ENCODE measurements around the gene NAA80.
"Not testable (repeated sequence)": the region's sequence is repeated elsewhere in the genome, so short reads cannot be mapped to it uniquely, and the experiment has no call there.

The NAA80 gene

GRCh38 chr3:50288387-50289007 is 10.7 kb downstream of the NAA80 start:
- DNase-seq: no peak

DNA sequence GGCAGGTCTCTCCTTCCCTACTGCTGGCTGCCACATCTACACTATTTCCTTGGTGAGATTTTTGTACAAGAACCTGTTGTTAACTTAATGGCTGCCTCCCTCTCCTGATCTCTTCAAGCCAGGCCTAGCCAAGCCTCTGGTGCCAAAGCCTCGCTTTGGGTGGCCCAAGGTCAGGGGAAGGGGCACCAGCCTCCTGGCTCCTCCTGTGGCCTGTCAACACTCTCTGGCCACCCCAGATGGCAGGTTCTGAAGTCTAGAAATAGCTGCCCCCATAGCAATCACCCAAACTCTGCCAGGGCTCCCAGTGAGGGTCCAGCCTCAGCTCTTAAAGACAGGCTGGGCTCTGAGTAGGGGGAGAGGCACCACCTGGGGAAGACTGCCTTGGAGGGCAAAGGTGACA is 11.9 kb downstream of the NAA80 start:
- DNase-seq: no peak

DNA sequence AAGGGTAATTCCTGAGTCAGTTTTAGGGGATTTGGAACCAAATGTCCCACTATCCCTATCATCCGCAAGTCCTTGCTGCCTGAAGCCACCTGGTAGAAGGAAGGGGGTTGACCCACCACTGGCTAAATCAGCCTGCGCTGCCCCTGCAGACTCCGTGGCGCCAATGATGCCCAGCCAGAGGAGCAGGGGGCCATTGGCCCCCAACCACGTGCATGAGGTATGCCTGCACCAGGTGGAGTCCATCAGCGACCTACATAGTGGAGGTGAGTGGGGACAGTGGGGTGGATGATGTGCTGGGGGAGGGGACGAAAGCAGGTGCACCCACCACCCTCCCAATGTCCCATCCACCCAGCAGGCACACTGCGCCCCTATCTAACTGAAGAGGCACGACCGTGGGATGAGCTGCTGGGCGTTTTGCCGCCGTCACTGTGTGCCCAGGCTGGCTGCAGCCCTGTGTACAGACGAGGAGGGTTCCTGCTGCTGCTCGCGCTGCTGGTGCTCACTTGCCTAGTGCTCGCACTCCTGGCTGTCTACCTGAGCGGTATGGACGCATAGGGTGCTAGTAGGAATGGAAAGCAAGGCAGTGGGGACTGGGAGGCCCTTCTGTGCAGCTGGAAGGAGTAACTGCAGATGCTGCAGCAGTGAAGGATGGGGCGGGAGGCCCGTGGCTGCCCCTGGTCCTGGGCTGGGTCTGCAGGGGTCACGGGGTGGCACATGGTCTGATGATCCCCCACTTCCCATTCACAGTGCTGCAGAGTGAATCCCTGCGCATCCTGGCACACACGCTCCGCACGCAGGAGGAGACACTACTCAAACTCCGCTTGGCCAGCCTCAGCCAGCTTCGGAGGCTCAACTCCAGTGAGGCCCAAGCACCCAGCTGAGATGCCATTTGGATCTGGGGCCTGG is 12.6 kb downstream of the NAA80 start:
- no peak for DNase-seq

GRCh38 chr3:50284121-50284520 is 15.1 kb downstream of the NAA80 start:
- not testable (repeated sequence) for DNase-seq

DNA sequence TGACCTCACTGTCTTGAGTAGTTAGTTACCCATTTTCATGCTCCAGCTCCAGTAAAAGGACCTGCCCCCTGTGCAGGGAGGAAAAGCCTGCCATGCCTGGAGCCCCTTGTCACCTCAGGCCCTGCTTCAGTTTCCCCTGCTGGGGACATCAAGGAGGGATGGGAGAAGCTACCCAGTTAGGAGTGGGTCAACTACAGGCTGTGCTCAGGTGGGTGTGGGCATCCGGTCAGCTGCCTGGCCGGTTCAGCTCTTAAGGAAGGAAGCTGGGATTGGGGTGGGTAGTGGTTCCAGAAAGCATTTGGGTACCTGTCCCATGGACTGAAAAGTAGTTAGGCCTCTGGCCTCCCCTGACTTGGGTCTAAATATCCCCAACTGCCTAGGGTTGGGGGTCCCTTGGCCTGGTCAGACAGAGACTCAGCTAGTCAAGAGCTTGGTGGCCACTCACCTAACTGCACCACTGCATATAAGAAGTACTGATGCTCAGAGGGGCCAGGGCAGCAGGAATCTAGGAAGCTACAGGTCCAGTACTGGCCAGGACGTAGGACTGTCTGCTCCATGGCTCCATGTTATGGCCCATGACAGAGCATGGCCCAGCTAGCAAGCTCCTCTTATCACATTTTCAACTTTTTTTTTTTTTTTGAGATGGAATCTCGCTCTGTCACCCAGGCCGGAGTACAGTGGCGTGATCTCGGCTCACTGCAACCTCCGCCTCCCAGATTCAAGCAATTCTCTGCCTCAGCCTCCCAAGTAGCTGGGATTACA is 19.8 kb downstream of the NAA80 start:
- no peak for DNase-seq

DNA sequence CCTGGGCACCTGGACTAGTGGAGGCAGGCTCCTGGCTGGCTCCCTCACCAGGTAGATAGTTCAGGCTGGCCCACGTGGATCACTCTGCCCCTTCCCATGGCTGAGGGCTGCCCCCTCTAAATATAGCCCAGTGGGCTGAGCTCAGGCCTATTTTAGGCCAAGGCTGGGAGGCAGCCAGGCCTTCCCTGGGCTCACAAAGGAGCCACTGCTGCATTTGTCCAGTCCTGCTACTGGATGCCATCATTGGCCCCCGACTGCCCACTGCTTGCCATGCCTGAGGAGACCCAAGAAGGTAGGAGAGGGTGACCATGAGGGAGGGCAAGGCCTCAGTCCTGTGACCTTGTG is 20.4 kb downstream of the NAA80 start, which contains the start of gene LSMEM2:
TSS of gene LSMEM2 (plus strand) at position 208 of the 345 bp plus-strand sequence. CDS start at position 235, 27 bp downstream.
- no peak for DNase-seq

GRCh38 chr3:50278123-50278879 is 20.9 kb downstream of the NAA80 start:
- no peak for DNase-seq

GRCh38 chr3:50276762-50277101 is 22.5 kb downstream of the NAA80 start:
- no peak for DNase-seq

DNA sequence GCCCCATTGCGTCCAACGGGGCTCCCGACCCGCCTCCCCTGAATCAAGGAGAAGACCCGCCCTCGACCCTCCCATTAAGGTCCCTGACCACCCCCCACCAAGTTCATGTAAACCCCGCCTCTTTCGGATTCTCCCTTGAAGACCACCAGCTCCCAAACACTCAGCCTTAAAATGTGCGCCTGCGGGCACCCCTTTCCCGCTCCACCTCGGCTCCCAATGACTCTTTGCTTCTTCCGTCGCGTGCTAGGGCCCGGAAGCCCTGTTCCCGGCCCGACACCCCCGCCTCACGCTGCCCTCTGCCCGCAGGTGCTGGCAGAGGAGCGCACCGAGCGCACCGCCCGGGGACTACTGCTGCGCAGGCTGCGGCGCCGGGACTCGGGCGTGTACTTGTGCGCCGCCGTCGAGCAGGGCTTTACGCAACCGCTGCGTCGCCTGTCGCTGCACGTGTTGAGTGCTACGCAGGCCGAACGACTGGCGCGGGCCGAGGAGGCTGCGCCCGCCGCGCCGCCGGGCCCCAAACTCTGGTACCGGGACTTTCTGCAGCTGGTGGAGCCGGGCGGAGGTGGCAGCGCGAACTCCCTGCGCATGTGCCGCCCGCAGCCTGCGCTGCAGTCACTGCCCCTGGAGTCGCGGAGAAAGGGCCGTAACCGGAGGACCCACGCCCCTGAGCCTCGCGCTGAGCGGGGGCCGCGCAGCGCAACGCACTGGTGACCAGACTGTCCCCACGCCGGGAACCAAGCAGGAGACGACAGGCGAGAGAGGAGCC is 23.0 kb downstream of the NAA80 start:
- DNase-seq: no peak

DNA sequence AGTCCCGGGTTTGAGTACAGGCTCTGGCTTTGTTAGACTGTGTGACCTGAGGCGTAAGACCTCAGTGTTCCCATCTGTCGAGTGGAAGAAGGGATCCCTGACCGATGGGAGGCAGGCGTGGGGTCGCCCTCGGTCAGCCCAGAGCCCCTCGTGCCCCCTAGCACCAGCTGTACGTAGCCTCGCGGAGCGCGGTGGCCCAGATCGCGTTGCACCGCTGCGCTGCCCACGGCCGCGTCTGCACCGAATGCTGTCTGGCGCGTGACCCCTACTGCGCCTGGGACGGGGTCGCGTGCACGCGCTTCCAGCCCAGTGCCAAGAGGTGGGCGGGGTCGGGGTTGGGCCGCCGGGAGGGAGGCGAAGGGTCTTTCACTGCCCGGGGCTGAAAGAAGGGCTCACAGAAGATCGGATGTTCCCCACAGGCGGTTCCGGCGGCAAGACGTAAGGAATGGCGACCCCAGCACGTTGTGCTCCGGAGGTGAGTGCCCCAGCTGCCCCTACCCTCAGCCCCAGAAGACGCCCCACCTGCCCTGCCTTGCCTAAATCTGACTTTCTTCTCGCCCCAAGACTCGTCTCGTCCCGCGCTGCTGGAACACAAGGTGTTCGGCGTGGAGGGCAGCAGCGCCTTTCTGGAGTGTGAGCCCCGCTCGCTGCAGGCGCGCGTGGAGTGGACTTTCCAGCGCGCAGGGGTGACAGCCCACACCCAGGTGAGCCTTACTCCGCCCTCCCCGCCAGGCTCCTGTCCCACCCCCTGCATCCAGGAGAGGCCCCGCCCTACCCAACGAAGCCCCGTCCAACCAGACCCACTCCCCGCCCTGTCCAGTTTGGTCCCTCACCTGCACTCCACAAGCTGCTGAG is 23.8 kb downstream of the NAA80 start:
- DNase-seq: no peak

GRCh38 chr3:50274371-50275104 is 24.7 kb downstream of the NAA80 start:
- peak in 1 of 2 experiments; percentile 42 for DNase-seq

GRCh38 chr3:50273689-50274065 is 25.5 kb downstream of the NAA80 start:
- DNase-seq: no peak

DNA sequence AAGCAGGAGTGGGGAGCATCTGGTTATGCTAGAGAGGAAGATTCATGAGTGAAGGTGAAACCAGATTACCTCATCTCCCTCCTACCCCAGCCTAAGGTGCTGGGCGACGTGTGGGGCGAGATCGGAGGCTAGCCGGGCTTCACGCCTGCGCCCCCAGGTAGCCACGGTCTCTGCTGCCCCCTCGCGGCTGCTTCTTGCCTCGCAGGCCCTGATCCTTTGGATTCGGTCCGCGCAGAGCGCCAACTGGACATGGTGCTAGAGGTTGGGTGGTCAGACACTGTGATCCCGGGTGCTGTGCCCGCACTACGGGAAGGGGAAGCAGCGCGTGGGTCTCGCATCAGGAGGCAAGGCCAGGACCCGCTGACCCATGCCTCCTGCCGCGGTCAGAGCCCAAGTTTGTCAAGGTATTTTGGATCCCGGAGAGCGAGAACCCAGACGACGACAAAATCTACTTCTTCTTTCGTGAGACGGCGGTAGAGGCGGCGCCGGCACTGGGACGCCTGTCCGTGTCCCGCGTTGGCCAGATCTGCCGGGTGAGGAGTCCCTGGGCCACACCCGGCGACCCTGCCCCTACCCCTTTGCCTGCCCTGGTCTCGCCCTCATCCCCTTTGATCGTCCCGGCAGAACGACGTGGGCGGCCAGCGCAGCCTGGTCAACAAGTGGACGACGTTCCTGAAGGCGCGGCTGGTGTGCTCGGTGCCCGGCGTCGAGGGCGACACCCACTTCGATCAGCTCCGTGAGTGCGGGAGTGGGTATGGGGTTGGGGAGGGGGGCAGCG is 26.1 kb downstream of the NAA80 start:
- DNase-seq: peak in 1 of 2 experiments; percentile 74

DNA sequence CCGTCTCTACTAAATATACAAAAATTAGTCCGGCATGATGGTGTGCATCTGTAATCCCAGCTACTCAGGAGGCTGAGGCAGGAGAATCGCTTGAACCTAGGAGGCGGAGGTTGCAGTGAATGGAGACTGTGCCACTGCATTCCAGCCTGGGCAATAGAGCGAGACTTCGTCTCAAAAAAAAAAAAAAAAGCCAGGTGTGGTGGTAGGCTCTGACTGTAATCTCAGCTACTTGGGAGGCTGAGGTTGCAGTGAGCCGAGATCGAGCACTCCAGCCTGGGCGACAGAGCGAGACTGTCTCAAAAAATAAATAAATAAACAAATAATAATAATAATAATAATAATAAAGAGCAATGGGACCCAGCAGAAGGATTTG is 26.7 kb downstream of the NAA80 start:
- DNase-seq: not testable (repeated sequence)

- no peak for DNase-seq
Observed at GRCh38 chr3:50271314-50271936, 27.8 kb downstream of the NAA80 start.

DNA sequence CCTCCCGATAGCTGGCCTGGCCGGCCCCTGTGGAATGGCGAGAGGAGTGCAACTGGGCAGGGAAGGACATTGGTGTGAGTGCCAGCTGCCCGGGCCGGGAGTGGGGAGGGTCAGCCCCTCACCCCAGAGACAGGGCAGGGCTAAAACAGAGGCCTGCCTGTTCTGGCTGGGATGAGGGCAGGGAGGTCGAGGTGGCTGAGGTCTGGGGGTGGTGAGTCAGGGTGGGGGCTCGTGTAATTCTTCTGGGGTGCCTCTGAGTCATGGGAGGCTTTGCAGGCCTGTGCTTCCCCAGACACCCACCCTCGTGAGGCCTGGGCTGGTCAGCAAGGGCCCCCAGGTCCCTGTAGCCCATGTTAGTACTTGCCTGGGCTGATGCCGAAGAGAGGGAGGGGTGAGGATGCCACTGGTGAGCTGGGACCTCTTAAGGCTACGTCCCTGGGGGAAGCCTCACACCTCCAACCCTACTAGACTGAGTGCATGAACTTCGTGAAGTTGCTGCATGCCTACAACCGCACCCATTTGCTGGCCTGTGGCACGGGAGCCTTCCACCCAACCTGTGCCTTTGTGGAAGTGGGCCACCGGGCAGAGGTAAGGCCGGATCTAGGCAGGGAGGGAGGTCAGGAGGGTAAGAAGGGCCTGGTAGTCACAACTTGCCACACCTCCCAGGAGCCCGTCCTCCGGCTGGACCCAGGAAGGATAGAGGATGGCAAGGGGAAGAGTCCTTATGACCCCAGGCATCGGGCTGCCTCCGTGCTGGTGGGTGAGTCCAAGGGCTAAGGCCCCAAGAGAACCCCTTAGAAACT is 28.6 kb downstream of the NAA80 start:
- no peak for DNase-seq

- no peak for DNase-seq
Observed at GRCh38 chr3:50269977-50270413, 29.2 kb downstream of the NAA80 start.

DNA sequence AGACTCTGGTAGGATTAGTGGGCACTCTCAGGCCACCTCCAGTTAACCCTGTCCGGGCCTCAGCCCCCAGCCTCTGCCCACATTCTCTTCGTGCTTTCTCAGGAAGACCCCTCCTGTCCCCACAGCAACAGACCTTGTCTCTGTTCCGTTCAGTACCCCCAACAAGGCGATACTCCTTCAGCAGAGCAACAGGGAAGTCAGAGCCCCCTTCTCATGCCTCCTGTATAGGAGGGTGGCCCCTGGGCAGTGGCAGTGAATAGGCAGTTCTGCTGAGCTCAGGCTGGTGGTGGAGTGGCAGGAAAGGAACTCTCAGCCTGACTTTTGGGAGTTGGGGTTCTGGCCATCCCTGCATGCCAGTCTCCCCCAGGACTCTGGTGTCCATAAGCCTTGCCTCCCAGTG is 29.7 kb downstream of the NAA80 start:
- DNase-seq: no peak

Measured in NCI-H446 (cell line).